GM12874 (cell line): ENCODE results near the gene WWTR1.

ENCODE experiments used
- TF ChIP-seq, protein P1 (sequence below): IDR thresholded peaks from 2 replicates; pipeline ENCODE4 v1.5.1; 2011; ENCODE audit warnings: low read depth, mild to moderate bottlenecking, control low read depth, low read length, moderate library complexity; ENCODE audit not compliant: insufficient read depth

WWTR1 gene

DNA sequence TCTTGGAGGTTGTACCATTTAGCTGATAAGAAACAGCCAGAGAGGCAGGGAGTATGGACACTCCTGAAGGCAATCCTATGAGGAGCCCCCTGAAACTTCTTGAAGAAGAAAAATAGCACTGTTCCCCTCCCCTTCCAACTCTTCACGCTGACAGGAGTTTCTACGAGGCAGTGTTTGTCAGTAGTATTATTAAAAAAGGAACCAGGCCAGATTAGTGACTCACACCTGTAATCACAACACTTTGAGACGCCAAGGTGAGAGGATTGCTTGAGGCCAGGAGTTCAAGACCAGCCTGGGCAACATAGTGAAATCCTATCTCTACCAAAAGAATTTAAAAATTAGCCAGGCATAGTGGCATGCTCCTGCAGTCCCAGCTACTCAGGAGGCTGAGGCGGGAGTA is 38.7 kb downstream of the WWTR1 start:
- TF ChIP-seq, protein P1, sequence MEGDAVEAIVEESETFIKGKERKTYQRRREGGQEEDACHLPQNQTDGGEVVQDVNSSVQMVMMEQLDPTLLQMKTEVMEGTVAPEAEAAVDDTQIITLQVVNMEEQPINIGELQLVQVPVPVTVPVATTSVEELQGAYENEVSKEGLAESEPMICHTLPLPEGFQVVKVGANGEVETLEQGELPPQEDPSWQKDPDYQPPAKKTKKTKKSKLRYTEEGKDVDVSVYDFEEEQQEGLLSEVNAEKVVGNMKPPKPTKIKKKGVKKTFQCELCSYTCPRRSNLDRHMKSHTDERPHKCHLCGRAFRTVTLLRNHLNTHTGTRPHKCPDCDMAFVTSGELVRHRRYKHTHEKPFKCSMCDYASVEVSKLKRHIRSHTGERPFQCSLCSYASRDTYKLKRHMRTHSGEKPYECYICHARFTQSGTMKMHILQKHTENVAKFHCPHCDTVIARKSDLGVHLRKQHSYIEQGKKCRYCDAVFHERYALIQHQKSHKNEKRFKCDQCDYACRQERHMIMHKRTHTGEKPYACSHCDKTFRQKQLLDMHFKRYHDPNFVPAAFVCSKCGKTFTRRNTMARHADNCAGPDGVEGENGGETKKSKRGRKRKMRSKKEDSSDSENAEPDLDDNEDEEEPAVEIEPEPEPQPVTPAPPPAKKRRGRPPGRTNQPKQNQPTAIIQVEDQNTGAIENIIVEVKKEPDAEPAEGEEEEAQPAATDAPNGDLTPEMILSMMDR, result no peak

DNA sequence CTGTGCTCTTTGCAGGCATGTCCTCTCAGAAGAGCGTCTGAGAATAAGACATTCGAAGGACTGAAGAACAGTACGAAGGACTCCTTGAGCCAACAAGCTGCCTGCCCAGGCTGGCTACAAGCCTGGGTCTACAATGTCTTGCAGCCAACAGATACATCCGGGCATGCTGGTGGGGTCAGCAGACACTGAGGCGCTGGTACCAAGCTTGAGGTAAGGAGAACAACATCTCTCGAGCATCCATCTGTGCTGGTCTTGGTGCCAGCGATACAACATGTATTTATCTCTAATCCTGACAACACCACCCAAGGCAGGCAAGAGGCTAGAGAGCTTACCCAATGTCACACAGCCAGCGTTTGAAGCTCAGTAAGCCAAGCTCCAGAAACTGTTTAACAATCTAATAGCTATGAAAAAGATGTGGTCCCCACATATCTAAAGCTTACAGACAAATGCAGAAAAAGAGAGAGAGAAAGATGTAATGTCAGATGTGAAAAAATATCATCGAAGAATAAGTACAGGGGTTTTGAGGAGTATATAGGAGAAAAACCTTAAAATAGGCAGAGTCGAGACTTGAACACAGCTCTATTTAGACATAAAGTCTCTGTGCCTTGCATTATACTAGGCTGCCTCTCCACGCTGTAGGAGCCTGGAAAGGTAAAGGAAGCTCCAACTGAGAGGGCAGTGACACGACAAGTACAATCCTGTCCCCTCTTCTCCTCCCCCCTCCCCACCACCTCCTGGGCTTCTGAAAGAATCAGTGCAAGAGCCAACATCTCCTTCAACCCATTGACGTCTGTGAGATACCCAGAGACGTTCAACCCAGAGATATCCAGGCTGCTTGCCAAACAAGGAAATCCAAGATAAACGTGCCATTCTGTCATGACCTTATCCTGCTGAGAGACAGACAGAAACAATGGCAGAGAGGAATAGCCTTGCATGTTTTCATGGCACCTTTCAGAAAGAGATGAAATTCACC is 39.4 kb downstream of the WWTR1 start:
- TF ChIP-seq, protein P1, result no peak

DNA sequence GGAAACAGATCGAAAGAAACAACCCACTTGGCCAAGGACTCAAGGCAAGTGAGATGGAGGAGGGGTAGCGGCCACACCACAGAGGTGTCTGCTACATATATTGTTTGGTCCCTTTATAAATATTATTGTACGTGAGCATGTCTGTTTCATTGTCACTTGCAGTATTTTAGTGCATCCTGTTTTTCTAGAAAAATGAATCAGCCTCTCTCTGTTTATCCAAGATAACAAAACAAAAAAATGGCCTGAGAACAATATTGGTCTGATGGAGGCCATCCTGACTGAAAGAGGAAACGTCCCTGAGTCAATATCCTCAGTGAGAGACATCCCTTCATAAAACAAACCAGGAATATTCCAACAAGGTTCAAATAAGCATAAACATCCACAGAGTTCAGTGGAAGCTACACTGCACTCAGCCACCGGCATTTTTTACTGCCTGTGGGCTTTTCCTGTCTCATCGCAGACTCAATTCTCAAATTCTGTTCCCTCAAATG is 42.0 kb downstream of the WWTR1 start:
- TF ChIP-seq, protein P1, result no peak

DNA sequence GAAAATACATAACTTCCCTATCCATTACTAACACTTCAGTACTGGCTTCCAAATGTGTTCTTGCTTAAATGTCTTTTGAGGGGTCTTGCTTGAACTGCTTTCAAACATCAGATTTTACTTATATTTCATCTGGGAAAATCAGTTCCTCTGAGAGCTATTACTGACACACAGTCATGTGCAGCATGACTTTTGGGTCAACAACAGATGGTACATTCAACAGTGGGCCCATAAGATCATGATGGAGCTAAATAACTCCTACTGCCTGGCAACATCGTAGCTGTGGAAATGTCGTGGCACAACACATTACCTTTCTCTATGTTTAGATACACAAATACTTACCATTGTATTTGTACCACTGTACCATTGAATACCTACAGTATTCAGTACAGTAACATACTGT is 43.8 kb downstream of the WWTR1 start:
- TF ChIP-seq, protein P1, result no peak

DNA sequence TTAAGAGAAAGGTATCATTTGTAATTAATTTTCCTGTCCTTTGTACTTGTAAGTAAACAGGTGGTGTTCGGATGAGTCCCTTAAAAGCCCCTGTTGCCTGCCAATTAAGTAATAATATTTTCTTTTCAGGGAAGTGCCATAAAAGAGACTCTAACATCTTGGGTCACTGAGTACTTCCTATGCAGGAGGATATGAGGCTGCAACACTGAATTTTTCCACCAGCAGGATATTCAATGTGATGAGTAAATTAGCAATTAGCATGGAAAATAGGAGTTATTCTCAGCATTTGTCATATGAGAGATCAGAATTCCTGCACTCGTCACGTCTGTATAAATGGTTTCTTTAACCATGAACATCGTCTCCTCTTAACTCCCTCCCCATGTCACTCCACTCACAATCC is 45.4 kb downstream of the WWTR1 start:
- TF ChIP-seq, protein P1, result no peak

DNA sequence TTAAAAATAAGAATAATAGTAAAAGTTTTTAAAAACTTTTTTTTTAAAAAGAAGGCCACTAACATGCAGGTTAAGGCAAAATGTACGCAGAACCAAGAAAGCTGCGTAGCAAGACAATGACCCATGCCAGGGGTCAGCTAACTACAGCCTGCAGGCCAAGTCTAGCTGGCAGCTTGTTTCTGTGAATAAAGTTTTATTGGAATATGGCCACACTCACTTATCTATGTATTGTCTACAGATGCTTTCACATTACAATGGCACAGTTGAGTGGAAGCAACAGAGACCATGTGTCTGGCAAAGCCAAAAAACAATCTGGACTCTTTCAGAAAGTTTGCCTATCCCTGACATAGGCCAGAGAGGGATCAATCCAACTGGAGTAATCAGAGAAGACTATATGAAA is 46.7 kb downstream of the WWTR1 start:
- TF ChIP-seq, protein P1, result no peak

DNA sequence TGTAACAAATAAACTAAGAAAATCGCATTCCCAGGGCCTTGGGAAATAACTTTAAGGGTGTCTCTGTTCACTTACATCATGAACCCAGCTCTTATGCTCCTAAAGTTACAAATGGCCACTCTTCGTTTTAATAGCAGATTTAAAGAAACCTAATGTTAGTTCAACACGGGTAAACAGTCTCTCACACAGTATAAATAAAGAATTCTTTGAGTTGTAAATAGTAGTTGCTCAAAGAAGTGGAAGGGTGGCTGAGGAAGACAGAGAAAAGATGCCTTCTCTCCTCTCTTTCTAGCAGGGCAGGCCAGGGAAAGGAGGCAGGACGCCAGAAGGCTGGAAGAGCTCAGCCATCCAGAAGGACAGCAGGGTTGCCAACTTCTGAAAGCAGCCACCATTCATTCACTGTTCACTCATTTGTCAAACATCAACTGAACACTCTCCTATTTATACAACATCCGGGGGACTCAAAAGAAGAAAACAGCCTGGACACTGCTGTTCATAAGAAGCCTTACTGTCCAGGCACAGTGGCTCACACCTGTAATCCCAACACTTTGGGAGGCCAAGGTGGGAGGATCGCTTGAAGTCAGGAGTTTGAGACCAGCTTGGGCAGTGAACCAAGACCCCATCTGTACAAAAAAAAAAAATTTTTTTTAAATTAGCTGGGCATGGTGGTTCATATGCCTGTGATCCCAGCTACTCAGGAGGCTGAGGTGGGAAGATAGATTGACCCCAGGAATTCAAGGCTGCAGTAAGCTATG is 47.3 kb downstream of the WWTR1 start:
- TF ChIP-seq, protein P1, result no peak
